Measurements from ENCODE around the gene C1QTNF12.

C1QTNF12 gene

GRCh38 chr1:1215881-1216605 is 30.5 kb downstream of the C1QTNF12 start:
- Histone ChIP-seq H3K4me1 (ENCODE audit: insufficient read depth, poor library complexity, severe bottlenecking) (peaks cover 6% of the 10 kb centered on the region), H3K36me3 (ENCODE audit: low read depth) (peaks cover 26% of the 10 kb centered on the region), H3K4me3 (ENCODE audit: severe bottlenecking) (no peak overlapping the region), H3K27me3 (ENCODE audit: insufficient read depth, poor library complexity, severe bottlenecking) (no peaks in the 10 kb centered on the region), H3K27ac (ENCODE audit: poor library complexity, severe bottlenecking) (no peak overlapping the region), H3K9me3 (ENCODE audit: severe bottlenecking) (no peaks in the 10 kb centered on the region)
- DNase-seq (ENCODE audit: low spot score) (no peak), ATAC-seq (ENCODE audit: low read depth) (no peak)
- TF ChIP-seq CTCF (IDR thresholded peaks at IDR 0.05; ENCODE audit: poor library complexity, severe bottlenecking), result no peak

- no peak for DNase-seq (ENCODE audit: low spot score)
- Histone ChIP-seq H3K4me3 (ENCODE audit: severe bottlenecking) (no peak overlapping the region), H3K4me1 (ENCODE audit: insufficient read depth, poor library complexity, severe bottlenecking) (peaks cover 6% of the 10 kb centered on the region), H3K9me3 (ENCODE audit: severe bottlenecking) (no peaks in the 10 kb centered on the region), H3K27ac (ENCODE audit: poor library complexity, severe bottlenecking) (no peak overlapping the region), H3K27me3 (ENCODE audit: insufficient read depth, poor library complexity, severe bottlenecking) (no peaks in the 10 kb centered on the region), H3K36me3 (ENCODE audit: low read depth) (peaks cover 19% of the 10 kb centered on the region)
- no peak for TF ChIP-seq CTCF (IDR thresholded peaks at IDR 0.05; ENCODE audit: poor library complexity, severe bottlenecking)
- no peak for ATAC-seq (ENCODE audit: low read depth)
Observed at GRCh38 chr1:1215080-1215676, 31.3 kb downstream of the C1QTNF12 start.

- TF ChIP-seq CTCF (IDR thresholded peaks at IDR 0.05; ENCODE audit: poor library complexity, severe bottlenecking), result no peak
- ATAC-seq (ENCODE audit: low read depth), result no peak
- peaks cover 6% of the 10 kb centered on the region for H3K4me1 ChIP-seq (ENCODE audit: insufficient read depth, poor library complexity, severe bottlenecking)
- no peaks in the 10 kb centered on the region for H3K9me3 ChIP-seq (ENCODE audit: severe bottlenecking)
- H3K4me3 ChIP-seq (ENCODE audit: severe bottlenecking), result no peak within 1 kb of the TSS
- DNase-seq (ENCODE audit: low spot score), result no peak
- peaks cover 18% of the 10 kb centered on the region for H3K36me3 ChIP-seq (ENCODE audit: low read depth)
- H3K27ac ChIP-seq (ENCODE audit: poor library complexity, severe bottlenecking), result no peak within 1 kb of the TSS
- no peaks in the 10 kb centered on the region for H3K27me3 ChIP-seq (ENCODE audit: insufficient read depth, poor library complexity, severe bottlenecking)
Observed at GRCh38 chr1:1213345-1214265, 32.9 kb downstream of the C1QTNF12 start, which contains the start of gene TNFRSF4. TSS of gene TNFRSF4 (minus strand) at chr1:1214153. CDS start at chr1:1214127, 26 bp downstream.

- TF ChIP-seq CTCF (IDR thresholded peaks at IDR 0.05; ENCODE audit: poor library complexity, severe bottlenecking), result no peak
- Histone ChIP-seq H3K4me3 (ENCODE audit: severe bottlenecking) (no peak overlapping the region), H3K27ac (ENCODE audit: poor library complexity, severe bottlenecking) (no peak overlapping the region), H3K36me3 (ENCODE audit: low read depth) (peaks cover 10% of the 10 kb centered on the region), H3K27me3 (ENCODE audit: insufficient read depth, poor library complexity, severe bottlenecking) (no peaks in the 10 kb centered on the region), H3K4me1 (ENCODE audit: insufficient read depth, poor library complexity, severe bottlenecking) (peaks cover 4% of the 10 kb centered on the region), H3K9me3 (ENCODE audit: severe bottlenecking) (no peaks in the 10 kb centered on the region)
- ATAC-seq (ENCODE audit: low read depth) (no peak), DNase-seq (ENCODE audit: low spot score) (no peak)
Observed at GRCh38 chr1:1212780-1213344, 33.7 kb downstream of the C1QTNF12 start.
